ENCODE results near the gene GPRC5A. TPM values are rescaled to one million over a fixed set of nuclear protein-coding genes. Genes with fewer than 3 reads are reported as not detected.

The GPRC5A gene, protein sequence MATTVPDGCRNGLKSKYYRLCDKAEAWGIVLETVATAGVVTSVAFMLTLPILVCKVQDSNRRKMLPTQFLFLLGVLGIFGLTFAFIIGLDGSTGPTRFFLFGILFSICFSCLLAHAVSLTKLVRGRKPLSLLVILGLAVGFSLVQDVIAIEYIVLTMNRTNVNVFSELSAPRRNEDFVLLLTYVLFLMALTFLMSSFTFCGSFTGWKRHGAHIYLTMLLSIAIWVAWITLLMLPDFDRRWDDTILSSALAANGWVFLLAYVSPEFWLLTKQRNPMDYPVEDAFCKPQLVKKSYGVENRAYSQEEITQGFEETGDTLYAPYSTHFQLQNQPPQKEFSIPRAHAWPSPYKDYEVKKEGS
- 12.3 TPM for total RNA-seq

DNA sequence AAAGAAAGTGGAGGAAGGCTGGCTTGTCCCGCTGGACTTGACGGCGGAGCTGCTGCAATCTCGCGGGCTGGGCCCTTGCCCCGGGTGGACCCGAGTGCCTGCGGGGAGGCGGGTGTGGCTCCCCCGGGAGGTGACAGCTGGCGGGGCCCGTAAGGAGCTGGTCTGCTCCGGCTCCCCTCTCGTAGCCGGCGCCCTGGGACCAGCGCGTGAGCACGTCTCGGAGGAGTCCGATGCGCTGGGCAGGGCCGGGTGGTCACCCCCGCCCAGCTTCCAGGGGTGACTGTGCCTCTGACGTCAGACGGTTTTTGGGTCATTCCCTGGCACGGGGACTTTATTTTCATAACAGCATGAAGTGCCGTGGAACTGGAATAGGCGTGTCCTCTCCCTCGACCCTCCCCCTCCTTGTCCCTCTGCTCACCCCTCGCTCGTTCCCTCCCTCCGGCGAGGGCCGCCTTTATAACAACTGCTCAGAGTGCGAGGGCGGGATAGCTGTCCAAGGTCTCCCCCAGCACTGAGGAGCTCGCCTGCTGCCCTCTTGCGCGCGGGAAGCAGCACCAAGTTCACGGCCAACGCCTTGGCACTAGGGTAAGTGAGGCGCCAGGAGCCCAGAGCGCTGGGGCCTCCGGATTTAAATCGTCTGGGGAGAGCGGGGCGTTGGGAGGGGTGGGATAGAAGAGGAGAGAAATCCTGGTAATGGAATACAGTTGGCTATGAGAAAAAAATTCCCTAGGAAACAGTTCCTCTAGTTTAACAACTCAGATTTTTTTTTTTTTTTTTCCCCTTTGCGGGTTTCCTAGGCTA, at the start of gene GPRC5A:
TSS of gene GPRC5A (plus strand) at position 483 of the 801 bp plus-strand sequence. CDS start 16,688 bp downstream, outside the sequence.

DNA sequence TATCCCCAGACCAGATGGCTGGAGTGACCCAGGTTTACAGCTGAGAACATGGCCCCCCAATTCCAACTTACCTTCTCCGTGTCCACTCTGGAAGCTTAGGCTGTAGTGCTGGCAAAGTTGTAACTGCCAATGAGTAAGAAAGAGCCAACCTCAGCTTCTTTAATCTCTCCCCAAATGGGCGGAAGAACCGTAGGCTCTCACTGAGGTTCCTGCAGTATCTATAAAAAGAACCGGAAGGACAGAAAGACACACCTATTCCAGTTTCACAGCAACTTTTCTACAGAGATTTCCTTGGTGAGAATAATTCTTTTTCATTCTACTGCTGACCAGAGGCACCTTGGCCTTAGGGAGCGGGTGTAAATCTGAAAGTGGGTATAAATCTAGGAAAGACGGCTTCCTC, 60.7 kb downstream of the GPRC5A start, which contains the start of gene GPRC5D:
TSS of gene GPRC5D (minus strand) at position 135 of the 400 bp plus-strand sequence. CDS start 1,786 bp downstream, outside the sequence.

Other genes starting within 250 kb of the GPRC5A start
- gene GPR19, start 195.4 kb upstream of the GPRC5A start, total RNA-seq, result 2.0 TPM
- gene CDKN1B, start 174.2 kb upstream of the GPRC5A start, total RNA-seq, result 78.0 TPM
- 24.1 TPM for gene APOLD1, start 105.9 kb upstream of the GPRC5A start, total RNA-seq
- 57.6 TPM for gene DDX47, start 78.2 kb upstream of the GPRC5A start, total RNA-seq
- gene GPRC5D, start 60.6 kb downstream of the GPRC5A start, total RNA-seq, result not detected
- gene HEBP1, start 108.7 kb downstream of the GPRC5A start, total RNA-seq, result 30.1 TPM
- 11.1 TPM for gene FAM234B, start 152.8 kb downstream of the GPRC5A start, total RNA-seq
- gene GSG1, start 212.1 kb downstream of the GPRC5A start, total RNA-seq, result 0.47 TPM